KBM-7 (cell line): ENCODE results near the gene ELK1.
"Not testable (repeated sequence)": the region's sequence is repeated elsewhere in the genome, so short reads cannot be mapped to it uniquely, and the experiment has no call there.

Source experiments
- DNase-seq: peaks from one replicate; pipeline ENCODE4 v3.0.0-alpha.2; 2015
- in situ Hi-C: fragments of 300-500 bp; cut with MboI; formaldehyde crosslinking; loops from 2 replicates; pipeline ENCODE4 v1.14.3; 2020; ENCODE audit warnings: low sequenced_read_pairs, low pct_unique_long_range_greater_than_20kb, mixed read lengths

Gene ELK1

DNA sequence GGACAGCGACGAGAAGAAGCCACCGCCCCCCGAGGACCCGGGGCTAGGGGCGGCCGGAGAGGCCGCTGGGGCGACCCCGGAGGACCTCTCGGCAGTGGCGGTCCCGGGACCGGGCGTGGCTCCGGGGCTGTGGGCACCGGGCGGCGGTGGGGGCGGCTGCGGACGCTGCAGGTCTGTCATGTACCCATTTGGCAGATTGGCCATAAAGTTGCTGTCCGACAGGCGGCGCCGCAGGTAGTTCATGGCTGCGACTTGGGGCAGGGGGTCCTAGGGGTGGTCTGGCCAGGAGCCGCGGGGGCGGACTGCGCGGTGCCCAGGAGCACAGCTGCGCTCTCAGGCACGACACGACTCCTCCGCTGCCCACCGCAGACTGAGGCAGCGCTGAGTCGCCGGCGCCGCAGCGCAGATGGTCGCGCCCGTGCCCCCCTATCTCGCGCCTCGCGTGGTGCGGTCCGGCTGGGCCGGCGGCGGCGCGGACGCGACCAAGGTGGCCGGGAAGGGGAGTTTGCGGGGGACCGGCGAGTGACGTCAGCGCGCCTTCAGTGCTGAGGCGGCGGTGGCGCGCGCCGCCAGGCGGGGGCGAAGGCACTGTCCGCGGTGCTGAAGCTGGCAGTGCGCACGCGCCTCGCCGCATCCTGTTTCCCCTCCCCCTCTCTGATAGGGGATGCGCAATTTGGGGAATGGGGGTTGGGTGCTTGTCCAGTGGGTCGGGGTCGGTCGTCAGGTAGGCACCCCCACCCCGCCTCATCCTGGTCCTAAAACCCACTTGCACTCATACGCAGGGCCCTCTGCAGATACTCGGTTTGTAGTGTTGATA is 30.7 kb downstream of the ELK1 start, which contains the start of gene SYN1:
Gene SYN1, minus strand, starts transcription at position 372 of the 817 bp plus-strand sequence. Its CDS starts 129 bp downstream, at position 243.
- peak; percentile 92 for DNase-seq
- in situ Hi-C loops, result no loop called here

DNA sequence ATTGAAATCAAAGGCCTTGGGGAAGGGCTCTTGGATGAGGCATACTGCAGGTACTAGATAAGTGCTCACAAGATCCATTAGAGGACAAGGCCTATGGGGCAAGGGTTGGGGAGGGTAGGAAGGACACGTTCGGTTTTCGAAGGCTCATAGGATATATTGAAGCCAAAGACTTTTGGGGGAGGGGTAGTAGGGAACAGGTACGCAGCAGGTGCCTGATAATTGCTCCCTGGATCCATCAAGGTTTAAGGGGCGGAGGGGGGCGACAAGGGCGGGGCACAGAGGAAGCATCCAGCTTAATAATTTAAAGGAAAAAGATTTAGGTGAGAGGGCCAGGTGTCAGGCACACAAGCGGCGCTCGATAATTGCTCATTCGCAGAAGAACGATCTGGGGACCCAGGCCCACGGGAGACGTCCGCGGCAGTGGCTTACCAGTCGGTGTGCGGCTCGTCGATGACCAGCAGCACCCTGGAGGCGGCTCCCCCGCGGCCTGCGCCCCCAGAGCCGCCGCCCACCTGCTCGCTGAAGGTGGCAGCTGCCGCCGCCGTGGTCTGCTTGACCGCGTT is 31.4 kb downstream of the ELK1 start:
- in situ Hi-C loops, result no loop called here
- no peak for DNase-seq

DNA sequence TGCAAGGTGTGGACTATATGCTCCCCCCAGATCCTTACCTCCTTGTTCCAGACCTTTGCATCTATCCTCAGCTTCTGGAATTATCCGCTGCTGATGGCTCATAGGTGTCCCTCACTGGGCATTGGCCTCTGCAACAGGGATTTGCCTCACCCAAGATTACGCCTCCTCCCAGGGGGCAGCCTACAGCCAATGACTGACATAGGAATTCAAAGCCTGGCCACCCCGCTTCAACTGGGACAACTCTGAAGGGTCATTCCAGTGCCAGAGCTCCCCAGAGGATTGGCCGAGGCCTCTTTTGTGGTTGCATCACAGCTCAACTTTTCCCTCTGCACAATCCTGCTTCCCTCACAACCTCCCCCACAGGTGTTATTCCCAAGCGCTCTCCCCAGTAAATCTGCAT is 35.7 kb downstream of the ELK1 start:
- in situ Hi-C loops, result no loop called here
- no peak for DNase-seq

DNA sequence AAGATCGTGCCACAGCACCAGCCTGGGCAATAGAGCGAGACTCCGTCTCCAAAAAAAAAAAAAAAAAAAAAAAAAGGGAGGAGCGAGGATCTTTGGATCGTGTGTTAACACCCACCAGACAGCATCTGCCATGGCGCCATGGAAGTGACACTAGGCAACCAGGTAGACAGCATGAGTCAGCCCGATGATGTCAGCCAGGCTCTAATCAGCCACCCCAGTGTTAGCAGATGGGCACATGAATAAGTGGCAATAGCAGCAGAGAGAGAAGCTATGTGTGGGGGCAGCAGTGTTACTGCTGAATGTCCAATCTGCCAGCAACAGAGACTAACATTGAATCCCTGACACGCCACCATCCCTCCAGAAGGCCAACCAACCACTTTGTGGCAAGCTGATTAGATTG is 37.3 kb downstream of the ELK1 start:
- DNase-seq, result no peak
- in situ Hi-C loops, result no loop called here

DNA sequence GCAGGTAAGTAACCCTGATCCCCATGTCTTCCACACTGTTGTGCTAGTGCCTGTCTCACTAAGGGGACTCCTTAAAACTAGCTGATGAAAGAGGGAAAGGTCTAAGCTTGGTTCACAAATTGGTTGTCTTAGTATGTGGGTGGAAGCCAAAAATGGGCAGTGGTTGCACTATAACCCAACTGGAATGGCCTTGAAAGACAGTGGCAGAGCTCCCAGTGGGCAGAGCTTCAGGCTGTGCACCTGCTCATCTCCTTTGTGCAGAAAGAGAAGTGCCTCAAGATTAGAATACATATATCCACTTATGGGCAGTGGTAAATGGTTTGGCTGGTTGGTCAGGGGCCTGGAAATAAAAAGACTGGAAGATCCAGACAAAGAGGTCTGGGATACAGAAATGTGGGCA is 37.9 kb downstream of the ELK1 start:
- DNase-seq, result no peak
- in situ Hi-C loops, result no loop called here

DNA sequence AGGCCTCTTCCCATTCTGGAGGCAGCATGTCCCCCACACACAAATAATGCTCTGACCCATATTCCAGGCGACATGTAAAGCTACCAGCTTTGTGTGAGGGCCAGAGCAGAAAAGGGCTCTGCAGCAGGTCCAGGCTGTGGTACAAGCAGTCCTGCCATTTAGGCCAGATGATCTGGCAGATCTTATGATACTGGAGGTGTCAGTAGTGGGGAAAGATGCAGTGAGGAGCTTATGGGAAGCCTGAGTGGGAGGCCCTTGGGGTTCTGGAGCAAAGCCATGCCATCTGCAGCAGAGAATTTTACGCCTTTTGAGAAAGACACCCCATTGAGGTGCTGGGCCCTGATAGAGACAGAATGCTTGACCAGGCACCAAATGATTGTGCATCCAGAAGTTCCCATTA is 38.4 kb downstream of the ELK1 start:
- in situ Hi-C loops, result no loop called here
- no peak for DNase-seq

DNA sequence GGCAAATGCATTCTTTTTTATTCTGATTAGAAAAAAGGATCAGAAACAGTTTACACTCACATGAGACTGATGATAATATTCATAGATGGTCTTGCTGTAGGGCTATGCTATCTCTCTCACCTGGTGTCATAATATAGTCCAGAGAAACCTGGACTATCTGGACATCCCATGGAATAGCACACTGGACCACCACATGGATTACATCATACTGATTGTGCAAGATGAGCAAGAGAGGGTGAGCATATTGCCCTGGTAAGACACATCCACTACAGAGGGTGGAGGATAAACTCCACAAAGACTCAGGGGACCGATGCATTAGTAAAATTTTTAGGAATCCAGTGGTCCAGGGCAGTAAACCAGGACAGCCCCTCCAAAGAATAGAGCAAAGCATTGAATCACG is 38.9 kb downstream of the ELK1 start:
- in situ Hi-C loops, result no loop called here
- no peak for DNase-seq

DNA sequence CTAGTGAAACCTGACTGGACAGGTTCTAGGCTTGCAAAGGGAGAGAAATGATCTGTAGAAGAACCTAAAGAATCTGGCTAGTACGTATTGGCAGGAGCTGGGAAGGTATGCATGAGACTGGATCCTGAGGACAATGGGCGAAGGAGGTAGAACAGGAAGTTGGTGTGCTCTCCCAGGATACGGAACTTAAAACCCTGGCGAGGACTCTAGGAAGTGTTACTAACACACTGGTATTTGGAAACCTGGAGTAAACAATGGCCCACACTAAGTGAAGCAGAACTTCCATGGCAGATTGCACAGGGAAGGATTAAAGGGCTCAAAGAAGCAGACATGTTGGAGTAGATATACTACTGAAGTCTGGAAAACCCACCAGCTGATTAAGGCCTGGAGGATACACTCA is 39.9 kb downstream of the ELK1 start:
- in situ Hi-C loops, result no loop called here
- no peak for DNase-seq

DNA sequence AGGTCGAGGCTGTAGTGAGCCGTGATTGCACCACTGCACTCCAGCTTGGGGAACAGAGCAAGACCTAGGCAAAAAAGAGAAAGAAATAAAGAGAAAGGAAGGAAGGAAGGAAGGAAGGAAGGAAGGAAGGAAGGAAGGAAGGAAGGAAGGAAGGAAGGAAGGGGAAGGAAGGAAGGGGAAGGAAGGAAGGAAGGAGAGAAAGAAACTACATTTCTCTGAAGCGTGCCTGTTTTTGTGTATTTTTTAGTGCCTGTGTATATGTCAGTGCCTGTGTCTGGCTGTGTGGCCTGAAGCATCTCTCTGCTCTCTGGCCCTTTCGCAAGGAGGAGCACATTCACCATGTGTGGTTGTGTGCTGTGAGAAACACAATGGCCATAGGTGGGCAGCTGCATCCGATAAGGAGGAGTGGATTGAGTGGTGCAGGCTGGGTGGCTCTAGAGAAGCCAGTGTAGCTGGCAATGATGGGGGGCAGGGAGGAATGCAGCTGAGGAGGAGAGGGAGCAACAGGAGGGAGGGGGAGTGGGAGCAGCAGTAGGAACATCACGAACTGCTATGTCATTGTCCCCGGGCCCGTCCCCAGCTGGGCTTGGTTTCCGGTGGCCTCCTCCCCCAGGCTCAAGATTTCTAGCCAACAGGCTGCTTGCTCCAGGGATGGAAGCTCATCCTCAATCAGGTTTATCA is 42.1 kb downstream of the ELK1 start:
- in situ Hi-C loops, result no loop called here
- DNase-seq, result peak; percentile 88

DNA sequence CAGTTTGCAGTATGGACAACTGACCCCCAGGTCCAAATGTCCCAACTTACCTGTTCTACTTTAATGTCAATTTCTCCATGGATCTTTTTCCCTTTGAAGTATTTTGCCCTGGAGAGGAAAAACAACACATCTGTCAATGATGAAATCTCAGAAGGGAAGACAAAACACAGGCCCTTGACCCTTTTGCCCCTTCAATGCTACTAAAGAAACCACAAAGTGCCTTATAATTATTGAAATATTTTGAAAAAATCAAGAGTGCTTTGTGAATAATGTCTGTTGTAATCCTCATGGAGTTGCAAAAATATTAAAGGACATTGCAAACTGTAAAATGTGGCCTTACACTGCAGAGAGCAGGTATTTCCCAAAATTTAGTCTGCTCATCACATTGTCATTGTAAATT is 43.3 kb downstream of the ELK1 start:
- in situ Hi-C loops, result no loop called here
- DNase-seq, result no peak

DNA sequence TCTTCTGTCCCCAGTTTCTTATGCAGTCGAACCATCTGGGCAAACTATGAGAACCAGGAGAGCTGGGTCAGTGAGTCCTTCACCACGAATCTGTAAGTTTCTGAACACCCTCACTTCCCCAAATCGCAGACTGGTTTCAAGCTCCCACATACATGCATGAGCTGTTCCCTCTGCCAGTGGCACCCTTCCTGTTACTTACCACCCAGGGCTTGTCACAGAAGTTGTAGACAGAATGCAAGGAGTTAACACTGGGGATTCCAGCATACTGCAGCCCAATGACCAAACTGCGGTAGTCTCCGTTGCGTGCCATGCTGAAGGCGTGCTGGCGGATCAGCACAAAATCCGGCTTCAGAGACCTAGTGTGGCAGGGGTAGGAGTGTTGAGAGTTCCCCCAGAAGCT is 45.3 kb downstream of the ELK1 start:
- in situ Hi-C loops, result no loop called here
- peak; percentile 48 for DNase-seq

DNA sequence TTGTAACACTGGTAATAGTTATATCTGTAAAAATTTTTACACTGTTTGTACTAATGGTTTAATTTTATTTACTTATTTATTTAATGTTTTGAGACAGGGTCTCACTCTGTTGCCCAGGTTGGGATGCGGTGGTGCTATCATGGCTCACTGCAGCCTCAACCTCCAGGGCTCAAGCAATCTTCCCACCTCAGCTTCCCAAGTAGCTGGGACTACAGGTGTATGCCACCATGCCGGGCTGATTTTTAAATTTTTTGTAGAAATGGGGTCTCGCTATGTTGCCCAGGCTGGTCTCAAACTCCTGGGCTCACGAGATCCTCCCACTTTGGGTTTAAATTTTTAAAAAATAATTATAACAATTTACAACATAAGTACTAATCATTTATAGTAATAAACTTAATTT is 47.2 kb downstream of the ELK1 start:
- in situ Hi-C loops, result not testable (repeated sequence)

DNA sequence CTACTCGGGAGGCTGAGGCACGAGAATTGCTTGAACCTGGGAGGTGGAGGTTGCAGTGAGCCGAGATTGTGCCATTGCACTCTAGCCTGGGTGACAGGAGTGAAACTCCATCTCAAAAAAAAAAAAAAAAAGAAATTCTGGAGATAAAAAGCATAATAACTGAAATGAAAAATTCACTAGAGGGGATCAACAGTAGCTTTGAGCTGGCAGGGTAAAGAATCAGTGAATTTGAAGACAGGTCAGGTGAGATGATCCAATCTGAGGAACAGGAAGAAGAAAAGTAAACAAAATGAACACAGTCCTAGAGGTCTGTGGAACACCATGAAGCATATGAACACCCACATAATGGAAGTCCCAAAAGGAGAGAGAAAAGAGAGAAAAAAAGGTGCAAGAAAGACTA is 53.1 kb downstream of the ELK1 start:
- DNase-seq, result no peak
- in situ Hi-C loops, result no loop called here

More for the DNA sequence above, 47.2 kb downstream of the ELK1 start:
- not testable (repeated sequence) for DNase-seq

DNA sequence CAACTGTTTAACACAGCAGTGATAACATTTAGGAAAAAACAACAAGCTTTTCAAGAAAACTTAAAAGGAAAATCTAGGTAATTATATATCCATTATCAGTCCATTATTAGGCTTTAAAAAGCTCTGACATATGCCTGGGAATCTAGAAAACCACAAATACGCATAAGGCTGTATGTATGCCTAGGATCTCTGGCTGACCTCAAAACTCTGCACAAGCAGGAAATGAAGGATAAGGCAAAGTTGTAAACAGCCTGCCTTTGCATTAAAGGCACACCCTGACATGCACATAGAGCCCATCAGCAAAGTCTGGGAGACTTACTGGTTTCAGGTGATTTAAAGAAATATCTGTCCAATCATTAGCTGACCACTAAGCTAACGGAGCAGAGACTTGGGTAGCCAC is 54.1 kb downstream of the ELK1 start:
- in situ Hi-C loops, result no loop called here

DNA sequence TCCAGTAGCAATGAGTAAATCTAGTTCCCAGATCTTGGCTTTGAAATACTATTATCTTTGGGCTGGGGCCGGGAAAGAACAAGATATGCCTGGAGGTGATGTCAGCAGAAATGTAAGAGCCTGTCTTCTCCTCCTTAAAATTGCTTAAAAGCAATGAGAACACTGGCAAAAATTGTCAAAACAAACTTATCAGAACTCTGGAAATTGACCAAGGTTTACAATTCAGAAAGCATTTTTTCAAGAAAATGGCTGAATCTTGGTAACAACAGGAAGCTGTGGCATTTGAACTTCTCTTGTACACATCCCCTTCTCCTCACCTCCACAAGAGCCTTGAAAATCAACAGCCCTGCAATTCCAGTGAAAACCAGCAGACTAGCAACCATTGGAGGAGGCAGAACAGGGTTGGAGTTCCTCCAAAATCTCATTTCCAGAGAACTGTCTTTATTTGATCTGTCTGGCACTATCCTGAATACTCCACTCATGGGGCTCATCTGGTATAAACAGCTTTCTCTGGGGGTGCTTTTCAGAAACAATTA is 54.6 kb downstream of the ELK1 start:
- in situ Hi-C loops, result no loop called here
- DNase-seq, result peak; percentile 42

More for the DNA sequence above, 54.1 kb downstream of the ELK1 start:
- no peak for DNase-seq

DNA sequence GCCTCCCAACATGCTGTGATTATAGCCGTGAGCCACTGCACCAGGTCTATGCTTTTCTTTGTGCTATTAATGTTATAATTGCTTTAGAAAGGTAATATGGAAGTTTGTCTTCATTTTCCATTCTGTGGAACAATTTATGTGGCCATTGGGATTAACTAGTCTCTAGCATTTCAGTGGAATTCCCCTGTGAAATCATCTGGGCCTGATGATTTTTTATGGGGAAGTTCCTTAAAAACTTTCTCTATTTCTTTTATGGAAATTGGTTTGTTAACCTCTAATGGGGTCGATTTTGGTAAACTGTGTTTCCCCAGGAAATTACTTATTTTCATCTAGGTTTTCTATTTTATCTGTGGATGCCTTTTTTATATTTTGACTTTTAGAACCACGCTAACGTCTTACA is 56.8 kb downstream of the ELK1 start:
- no peak for DNase-seq
- in situ Hi-C loops, result no loop called here

DNA sequence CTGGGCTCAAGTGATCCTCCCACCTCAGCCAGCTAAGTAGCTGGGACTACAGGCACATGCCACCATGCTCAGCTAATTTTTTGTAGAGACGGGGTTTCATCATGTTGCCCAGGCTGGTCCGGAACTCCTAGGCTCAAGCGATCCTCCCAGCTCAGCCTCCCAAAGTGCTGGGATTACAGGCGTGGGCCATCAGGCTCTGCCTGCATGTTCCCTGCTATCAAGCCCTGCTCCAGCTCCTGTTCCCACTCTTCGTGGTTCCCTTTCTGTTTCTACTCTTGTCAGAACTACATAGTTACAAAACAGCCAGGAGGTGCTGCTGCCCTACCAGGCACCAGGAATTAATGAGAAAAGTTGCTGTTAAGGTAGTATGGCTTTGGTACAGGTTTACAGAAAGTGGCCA is 59.4 kb downstream of the ELK1 start:
- in situ Hi-C loops, result no loop called here
- no peak for DNase-seq

DNA sequence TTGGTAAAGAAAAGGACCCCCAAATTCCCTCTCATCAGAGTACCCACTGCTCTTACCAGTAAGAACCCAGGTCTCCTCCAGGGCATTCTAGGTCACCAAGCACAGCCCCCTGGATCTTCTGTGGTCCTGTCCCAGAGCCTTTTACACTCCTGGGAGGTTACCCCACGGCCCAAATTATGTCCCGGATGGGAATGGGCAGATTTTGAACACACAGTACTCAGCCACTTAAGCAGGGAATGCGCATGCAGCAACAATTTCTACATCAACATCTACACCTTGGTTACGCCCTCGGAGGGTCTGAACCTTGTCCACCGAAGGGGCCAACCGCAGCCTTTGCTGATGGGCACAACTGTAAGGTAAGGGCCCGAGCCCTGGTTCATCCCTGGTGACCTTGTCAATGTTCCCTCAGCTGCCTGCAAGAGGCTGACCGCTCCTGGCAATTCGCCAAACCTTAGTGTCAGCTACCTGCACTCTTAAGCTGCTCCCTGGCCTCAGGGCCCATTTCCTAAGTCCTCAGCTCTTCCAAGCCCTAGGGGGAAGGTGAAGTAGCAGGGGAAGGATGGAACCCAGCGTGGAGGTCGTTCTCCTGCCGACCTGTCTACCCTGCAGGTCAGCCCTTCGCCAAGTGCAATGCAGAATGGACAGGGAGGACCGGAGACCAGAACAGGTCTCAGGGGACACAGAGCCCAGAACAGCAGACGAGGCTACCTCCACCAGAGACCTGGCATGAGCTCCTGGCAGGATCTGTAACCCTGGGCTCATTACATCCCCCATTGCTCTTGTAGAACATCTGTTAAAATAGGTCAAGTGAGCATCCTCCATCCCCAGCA is 62.2 kb downstream of the ELK1 start:
- in situ Hi-C loops, result no loop called here
- no peak for DNase-seq
